ENCODE results near the gene UBE2O.
A peak's percentile ranks its signal among the peaks of the same experiment; 100 is the strongest.

UBE2O gene

DNA sequence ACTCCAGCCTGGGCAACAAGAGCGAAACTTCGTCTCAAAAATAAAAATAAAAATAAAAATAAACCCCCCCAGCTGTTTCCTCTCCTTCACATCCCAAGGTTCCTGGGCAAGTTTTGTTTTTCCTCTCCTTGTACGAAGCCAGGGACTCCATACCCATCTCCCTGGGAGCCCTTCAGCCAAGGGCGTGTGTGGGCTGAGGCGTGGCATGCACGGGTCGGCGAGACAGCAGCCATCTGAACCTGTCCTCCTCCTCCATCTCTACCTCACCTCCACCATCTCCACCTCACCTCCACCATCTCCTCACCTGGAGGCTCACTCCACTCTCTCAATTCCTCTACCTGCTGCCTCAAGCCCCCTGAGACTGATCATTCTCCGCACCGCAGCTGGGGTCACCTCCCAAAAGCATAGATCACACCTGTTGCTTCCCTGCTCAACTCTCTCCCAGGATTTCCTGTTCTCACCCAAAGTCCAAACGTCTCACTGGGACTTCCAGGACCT, 31.3 kb upstream of the UBE2O start:
- DNase-seq = no peak

DNA sequence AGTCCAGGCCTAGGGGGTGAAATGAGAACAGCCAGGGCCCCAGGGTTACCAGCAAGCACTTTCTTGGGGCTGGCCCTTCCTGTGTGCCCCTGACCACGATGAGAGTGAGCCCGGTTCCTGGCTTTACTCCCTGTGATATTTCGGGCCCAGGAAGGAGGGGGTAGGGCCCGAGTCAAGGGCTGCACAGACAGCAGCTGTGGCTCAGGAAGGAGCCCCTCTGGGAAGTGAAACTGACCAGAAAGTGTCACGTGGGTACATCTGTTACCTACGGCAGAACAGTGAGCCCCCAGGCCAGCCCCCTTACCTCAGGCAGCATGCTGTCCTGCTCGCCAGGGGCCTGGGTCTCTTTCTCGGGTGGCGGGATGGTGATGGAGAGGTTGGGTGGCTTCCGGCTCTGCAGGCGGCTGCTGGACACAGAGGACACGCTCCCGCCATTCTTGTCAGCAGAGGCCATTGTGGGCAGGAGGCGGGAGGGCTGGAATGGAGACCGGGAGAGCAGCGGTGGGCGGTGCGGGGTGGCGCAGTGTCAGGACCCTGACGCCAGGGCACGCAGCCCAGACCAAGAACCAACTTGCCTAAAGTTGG, 28.2 kb upstream of the UBE2O start:
- no peak for DNase-seq

DNA sequence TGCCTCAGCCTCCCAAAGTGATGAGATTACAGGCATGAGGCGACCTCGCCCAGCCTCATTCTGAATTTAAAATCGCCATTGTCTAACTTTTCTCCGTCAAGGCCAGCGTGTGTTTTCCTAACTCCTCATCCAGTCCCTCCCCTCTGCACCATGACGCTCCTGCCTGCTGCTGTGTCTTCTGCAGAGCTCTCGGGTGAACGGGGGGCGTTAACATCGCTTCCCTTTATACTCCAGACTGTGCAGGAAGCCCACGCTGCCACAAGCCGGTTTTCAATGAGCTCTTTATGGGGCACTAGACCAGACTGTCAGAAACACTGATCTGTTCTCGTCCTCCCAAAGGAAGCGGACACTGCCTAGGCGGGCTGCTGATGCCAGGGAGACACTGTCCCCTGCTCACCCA, 27.7 kb upstream of the UBE2O start:
- DNase-seq = no peak

DNA sequence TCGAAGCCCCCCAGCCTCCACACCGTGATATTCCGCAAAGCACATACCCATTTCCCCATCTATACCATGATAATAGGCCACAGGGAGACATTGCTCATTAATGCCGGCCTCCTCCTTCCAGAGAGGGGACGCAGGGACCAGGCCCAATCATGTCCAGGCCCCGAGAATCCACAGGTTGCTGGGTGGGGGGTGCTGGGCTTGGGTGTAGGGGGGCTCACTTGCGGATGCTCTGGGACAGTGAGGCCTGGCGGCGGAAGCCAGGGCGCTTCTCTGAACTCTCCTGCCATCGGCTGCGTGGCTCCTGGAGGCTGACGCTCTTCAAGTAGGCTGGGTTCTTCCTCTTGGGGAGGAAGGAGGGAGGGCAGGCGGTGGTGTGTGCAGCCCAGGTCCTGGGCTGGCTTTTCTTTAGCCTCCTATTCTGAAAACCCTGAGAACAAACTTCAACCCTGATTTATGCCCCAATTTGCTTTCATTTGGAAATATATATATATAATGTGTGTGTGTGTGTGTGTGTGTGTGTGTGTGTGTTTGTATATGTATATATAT, 26.6 kb upstream of the UBE2O start:
- DNase-seq = no peak

DNA sequence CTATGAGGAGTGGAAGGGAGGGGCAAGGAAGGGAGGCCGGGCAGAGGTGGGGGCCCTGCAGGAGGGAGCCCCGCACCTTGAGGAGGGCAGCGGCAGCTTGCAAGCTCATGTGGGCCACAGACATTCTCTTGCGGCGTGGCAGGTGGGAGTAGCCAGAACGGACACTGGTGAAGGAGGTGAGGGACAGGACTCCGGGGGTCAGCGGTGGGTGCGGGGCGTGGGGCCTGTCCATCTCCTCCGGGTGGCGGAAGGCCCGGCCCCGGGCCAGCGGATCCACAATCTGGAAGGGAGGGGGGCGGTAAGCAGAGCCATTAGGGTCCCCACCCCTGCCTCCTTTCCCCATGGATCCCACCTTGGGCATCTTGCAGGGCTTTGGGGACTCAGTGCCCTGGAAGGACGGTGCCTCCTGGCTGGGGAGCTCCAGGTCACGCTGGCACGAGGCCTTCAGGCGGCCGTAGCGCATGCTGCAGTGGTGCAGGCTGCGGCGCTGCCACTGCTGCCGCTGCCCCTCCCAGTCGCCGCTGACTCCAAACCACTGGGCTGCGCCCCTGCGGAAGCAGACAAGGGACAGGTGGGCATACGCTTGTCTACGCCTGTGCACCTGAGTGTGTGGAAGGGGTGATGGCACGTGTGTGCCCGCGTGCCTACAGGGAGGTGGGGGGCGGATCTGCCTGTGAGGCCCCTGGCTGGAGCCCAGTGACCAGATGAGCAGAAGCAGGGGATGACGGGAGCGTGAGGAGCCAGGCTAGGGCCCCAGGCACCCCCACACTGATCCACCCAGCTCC, 26.0 kb upstream of the UBE2O start:
- DNase-seq = no peak

DNA sequence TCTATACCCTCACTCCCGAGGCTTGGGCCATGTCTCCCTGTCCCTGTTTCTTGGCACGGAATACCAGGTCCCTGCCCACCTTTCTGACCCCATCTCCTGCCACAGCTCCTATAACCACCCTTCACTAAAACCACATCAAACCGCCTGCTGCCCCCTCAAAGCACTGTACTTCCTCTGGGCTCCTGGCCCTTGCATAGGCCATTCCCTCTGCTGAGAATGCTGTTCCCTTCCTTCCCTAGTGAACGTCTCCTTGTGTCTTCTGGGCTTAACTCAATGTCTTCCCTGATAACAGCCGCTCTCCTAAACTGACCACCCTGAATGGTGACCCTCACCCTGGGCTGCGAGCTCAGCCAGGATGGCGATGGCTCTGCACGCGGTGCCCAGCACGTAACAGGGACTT, 25.1 kb upstream of the UBE2O start:
- no peak for DNase-seq

DNA sequence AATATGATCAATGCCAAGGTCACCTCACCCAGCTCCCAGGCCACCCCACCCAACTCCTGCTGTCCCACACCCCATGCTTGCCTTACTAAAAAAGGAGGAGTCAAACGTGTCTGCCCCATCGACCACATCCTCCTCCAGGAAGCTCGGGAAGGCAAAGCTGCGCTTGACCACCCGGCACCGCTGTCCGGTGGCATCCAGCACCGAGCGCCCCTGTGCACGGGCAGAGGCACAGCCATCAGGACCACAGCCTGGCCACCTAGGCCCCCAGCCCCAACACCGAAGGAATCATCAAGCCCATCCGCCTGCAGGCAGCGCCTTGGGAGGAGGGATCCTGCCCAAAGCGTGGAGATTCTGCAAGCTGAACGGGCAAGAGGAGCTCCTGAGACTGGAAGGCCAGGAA, 24.6 kb upstream of the UBE2O start:
- DNase-seq = no peak

DNA sequence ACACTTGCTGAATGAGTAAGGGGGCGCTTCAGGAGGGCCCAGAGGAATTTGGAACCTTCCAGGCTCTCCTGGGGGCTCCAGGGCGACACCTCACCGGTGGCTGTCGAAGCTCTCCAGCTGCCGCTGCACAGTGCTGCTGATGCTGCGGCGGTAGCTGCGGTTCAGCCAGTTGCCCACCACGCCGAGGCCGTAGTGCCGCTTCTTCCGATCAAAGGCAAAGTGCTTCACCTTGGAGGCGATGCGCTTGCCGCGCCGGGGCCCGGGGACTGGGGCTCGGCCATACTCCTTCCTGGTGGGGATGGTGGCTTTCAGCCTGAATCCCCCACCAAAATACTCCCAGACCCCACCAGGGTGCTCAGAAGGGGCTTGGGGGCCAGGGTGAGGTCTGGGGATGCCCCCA, 23.8 kb upstream of the UBE2O start:
- DNase-seq = no peak

DNA sequence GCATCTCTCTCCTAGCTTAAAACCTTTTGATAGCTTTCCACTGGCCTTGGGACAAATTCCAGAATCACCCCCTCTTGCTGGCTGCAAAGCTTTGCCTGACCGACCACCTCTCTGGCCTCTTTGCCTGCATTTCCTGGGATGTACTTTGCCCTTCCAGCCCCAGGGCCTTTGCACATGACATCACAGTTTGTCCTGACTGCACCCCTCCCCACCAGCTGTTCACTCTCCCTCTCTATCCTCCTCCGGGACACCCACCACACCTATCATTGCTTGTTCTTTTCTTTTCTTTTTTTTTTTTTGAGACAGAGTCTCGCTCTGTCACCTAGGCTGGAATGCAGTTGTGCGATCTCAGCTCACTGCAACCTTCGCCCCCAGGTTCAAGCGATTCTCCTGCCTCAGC, 22.4 kb upstream of the UBE2O start:
- no peak for DNase-seq

DNA sequence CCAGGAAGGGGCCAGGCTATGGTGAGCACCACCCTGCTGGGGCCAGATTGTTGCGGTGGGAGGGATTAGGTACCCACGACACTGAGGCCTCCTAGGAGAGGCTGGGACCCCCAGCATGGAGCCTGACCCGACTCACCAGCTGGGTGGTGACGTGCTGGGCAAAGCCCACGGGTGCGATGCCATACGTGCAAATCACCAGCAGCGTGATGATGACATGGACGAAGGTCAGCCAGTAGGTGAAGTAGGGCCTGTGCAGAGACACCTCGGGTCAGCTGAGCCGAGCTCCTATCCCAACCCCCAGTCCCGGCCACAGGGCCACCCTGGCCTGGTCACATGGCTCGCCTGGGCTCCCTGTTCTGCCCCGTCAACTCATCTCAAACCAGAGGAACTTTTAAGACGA, 21.9 kb upstream of the UBE2O start:
- no peak for DNase-seq

DNA sequence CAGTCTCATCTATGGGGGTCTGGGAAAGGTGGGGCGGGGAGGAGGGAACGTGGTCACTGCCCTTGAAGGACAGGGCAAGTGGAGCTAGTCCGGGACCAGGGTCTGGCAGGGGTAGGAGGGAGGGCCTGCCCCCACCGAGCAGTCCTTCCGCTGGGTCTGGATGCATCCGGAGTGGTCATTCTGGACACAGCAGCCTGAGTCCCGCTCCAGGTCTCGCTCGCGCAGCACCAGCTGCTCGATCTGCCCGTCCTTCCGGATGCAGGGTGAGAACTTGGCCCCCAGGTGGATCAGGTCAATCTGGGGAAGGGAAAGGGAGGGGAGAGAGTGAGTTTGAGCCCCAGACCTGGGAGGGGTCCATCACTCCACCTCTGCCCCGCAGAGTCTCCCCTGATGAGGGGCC, 21.3 kb upstream of the UBE2O start:
- DNase-seq = no peak

DNA sequence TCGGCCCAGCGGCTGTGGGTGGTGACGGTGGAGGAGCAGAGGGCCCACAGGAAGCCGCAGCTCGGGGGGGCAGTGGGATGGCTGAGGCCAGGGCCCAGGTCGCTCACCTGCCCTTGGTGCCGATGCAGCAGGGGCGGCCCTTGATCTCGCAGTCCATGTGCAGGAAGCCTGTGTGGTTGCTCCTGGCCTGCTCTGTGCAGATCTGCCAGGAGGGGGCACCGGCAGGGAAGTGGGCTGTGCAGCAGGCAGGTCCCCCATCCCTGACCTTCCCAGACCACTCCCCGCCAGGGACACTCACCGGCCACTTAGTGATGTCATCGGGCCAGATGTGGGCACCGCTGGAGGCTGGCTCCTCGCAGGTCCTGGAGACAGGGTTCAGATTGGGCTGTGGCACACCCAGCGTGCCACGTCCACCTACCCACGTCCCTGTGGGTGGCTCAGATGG, 20.6 kb upstream of the UBE2O start:
- DNase-seq = peak; percentile 90

DNA sequence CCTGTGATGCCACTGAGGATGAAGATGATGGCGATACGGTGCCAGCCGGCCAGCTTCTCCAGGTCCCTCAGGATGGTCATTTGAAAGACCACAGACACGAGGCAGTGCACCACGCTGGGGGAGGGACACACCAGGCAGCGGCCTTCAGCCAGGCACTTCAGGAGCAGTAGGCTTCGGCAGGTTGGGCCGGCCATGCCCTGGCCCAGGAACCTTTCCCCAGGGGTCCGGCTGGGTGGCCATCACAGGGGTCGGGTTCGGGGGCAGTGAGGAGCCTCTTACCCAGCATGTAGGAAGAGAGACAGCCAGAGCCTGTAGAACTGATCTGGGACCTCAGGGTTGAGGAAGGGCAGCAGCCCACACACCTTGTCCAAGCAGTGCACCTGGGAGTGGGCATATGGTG, 19.8 kb upstream of the UBE2O start:
- DNase-seq = no peak

DNA sequence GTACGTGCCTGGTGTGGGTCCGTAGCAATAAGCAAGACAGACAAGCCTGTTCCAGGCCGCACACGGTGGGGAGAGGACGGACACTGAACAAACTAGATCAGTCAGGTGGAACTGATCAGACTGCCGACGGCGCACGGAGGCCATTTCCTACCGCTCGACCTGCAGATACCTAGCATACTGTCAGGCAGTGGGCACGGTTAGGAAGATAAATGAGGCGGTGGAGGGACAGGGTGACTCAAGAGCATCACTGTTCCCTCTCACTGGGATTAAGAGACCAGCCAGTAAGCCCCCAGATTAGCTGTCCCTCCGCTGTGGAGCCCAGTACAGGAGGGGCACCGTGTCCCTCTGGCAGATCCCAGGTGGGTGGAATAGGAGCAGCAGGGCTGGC, 19.3 kb upstream of the UBE2O start:
- no peak for DNase-seq

DNA sequence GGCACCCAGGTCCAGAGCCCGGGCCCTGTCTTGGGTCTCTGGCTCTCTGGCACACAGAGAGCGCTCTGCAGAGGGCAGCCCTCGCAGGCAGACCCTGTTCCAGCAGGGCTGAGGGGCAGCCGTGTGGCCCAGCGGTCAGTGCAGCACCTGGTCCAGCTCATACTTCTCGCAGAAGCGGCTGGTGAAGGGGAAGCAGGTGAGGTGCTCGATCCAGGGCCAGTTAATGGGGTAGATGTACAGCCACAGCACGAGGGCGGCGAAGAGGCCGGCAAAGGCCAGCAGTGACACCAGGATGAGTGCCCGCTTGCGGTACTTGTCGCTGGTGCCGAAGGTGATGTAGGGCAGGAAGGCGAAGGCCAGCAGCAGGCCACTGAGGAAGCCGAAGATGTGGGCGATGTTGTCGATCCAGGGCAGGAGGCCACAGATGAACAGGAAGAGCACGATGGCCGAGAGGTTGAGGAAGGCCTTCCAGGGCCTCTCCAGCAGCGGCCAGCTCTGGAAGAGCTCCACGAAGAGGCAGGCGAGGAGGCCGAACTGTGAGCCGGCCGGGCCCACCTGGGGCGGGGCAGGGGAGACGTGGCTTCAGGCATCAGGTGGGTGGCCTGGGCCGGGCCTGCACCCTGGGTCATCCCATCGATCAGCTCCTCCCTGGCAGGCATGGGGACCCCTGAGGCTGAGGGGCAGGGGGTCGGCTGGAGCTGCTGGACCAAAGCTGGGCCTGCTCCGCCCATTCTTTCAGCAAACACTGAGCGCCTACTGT, 18.7 kb upstream of the UBE2O start:
- DNase-seq = no peak

DNA sequence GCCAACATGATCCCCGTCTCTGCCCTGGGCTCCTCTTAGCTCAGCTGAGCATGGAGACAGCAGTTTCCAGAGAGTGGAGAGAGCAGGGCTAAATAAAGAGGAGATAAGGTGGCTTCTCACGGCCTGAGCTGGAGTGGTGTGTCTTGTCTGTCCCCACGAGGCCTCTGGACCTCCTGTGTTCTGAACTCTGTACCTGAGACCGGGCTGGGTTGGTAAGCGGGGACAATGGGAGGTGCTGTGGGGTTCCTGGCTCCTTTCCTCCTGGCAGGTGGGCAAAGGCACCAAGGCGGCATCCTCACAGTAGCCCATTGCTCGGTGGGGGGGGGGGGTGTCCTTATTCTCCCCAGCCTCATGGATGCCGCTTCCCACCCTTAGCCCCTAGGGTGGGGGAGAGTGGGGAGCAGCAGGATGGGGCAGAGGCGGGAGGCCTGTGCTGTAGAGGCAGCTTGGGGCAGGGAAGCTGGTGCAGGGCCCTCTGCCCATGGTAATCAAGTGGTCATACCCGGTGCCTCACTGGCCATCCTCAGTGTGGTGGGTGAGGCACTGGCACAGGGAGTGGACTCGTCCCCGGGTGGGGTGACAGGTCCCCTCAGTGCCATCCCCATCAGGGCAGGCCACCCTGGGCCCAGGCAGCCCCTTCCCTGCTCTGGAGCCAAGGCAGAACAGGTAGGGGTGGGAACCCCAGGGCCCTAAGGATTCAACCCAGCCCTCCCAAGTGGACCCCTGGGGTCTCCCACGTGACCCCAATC, 17.2 kb upstream of the UBE2O start:
- no peak for DNase-seq

DNA sequence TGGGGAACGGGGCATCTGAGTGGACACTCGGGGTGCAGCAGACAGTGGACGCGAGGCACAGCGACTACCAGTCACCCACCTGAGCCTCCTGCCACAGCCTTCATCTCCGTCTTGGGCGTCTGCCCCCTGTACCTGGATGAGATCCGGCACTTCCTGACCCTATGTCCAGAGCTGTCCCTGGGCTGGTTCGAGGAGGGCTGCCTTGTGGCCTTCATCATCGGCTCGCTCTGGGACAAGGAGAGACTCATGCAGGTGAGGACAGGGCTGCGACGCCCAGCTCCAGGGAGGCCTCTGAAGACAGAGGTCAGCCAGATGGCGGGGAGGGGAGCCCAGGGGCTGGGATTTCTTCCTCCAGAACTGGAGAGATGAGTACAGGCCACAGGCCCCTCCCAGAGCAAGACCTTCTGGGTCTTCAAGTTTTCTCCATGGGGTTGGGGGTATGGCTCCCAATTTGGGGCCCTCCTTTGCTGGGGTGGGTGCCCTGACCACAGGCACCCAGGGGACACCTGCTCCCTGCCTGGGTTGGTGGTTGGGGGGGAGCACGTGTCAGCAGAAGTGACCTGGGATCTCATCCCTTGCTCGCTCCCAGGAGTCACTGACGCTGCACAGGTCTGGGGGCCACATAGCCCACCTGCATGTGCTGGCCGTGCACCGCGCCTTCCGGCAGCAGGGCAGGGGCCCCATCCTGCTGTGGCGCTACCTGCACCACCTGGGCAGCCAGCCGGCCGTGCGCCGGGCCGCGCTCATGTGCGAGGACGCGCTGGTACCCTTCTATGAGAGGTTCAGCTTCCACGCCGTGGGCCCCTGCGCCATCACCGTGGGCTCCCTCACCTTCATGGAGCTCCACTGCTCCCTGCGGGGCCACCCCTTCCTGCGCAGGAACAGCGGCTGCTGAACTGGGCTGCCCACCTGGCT, 16.4 kb upstream of the UBE2O start:
- DNase-seq = peak; percentile 58

DNA sequence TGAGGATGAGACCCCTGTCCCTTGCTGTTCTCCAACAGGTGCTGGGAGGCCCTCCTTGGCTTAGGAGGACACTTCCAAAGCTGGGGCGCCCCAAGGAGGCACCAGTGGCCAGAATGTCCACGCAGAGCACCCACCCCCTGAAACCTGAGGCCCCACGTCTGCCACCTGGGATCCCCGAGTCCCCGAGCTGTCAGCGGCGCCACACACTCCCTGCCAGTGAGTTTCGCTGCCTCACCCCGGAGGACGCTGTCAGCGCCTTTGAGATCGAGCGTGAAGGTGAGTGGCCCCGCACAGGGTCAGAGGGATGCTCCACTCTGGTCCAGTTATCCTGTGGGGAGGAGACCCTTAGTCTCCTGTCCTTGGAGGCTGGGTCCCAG, 15.7 kb upstream of the UBE2O start:
- DNase-seq = no peak

DNA sequence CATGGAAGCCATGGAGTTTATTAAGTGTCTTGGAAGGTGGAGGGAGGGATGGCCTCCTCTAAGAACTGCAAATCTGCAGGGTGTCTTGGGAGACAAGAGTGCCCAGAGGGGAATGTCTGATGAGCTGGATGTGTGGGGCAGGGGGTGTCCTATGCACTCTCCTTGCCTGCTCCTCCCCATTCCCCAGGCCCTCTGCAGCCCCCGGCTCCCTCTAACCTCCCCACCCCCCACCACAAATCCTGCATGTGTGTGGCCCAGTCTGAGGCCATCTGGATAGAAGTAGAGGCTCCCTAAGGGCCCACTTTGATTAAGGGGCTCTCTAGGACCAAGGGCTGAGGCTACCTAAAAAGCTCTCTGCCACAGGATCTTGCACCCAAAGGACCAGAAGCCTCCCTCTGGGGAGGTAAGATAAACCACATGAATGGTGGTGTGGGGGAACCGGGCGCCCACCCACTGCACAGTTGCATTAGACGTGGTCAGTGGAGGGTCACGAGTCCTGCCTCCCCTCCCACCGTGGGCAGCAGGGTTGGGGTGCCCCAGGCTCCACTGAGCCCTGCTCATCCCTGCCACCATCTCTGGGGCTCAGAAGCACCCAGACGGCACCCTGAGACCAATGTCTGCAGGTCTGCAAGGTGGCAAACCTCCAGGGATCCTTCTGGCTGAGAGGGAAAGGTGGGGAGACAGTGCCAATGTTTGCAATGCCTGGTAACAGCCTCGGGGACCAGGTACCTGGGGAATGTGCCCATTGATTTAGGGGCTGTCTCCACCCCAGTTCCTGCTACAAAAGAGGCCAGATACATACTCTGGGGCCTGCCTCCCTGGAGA, 15.1 kb upstream of the UBE2O start:
- peak; percentile 52 for DNase-seq

DNA sequence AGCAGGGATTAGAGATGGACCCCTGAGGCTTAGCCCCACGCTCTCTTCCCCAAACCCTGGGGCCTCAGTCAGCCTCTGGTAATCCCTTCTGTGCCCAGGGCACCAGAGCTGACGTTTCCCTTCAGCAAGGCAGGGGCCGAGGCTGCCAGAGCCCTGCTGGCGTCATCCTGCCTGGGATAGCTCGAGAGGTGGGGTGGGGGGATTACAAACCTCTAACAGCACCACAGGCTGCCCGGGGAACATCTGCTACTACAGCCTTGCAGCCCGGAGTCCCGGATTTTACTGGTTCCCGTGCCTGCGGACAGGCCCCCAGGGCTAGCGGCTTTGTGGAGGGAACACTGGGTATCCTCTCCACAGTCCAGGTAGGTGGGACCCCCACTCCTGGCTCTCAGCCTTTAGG, 14.4 kb upstream of the UBE2O start, which contains the start of gene AANAT:
Gene AANAT (plus strand): TSS at position 238 of the 400 bp plus-strand sequence. CDS start 1,144 bp downstream, outside the sequence.
- peak; percentile 61 for DNase-seq

DNA sequence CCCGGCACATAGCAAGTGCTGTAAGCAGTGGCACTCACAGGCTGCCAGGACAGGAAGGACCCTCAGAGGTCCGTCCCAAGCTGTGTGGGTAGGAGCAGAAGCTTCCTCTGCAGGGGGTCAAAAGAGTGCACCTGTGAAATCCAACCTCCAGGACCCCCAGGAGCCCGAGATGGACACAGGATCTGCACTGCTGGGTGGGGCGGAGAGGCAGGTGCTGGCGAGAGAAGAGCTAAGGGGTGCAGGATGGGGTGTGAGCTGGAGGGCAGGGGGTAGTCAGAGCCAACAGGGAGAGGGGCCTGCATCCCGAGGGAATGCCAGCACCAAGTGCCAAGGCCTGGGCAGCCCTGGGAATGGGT, 13.8 kb upstream of the UBE2O start:
- peak; percentile 50 for DNase-seq

Data from islet precursor cell (in vitro differentiated cells).